ENCODE measurements around the gene ARCN1. TPM values are rescaled to one million over a fixed set of nuclear protein-coding genes. Genes with fewer than 3 reads are reported as not detected.

ARCN1 gene
- total RNA-seq, 1 experiment from 2014 or later = 136 TPM

DNA sequence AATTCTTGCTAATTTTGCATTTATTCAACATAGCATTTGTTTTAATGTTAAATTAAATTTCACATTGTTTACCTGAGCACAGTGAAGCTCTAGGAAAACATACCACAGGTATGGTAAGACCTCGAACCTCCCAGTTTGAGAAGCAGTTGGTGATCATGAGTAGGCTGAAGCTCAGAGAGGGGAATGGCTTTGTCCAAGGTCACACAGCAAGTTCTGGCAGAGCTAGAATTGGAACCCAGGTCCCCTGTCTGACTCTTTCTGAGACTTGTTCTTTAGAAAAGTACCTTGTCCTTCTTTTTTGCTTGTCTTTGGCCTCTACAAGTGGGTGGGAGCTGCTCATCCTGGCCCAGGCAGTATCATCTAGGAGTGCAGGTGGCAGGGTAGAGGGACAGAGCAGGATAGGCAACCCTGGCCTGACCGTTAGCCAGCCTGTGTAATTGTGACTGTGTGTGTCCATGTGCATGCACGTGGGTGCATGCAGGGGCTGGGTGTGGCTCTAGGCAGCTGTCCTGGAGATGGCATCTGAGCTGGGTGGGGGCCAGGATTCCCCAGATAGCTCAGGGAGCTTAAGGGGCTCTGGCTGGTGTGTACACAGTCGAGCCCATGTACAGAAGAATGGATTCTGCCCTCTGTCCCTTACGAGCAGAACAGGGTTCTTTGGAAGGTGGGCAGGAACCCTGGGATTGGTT, 56.8 kb downstream of the ARCN1 start:
- no peak for DNase-seq

DNA sequence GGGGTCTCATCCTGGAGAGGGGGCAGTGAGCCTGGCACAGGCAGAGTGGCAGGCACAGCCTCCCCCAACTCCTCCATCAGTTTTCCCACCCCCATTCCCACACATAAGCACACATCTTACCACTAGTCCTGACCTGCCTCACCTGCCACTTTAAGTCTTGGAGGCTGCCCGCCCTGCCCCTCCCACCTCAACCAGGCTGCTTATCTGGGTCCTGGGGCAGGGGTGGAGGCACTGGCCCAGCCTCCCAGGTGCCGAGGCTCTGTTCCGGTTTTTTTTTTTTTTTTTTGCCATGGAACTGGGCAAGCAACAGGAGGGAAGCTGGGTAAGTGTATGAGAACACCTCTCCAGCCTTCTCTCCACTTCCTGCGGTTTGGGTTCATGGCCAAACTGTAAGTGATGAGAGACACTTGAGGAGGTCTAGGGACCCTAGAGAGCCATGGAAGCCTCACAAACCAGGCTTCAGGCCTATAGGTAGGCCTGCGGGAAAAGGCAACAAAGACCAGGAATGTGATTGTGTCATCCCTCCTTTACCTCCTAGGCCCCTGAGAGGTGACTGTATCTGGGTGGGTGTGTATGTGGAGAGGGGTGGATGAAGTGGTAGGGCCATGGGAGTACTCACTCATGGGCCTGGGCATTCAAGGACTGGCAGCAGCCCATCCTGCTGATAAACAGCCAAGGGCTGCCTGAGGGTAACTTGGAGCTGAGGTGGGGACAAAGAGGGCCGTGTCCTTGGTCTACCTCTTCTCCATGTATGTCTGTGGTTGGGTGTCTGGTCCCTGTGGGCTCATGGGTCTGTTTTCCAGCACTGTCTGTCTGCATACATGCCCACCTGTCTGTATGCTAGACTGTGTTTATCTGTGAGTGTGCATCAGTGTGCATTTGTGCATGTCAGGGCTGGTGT, 57.8 kb downstream of the ARCN1 start:
- DNase-seq = no peak
- H3K4me3 ChIP-seq (ENCODE audit: insufficient read depth, low read depth, low read length) = no peak overlapping the region
- no peaks in the 10 kb centered on the region for H3K27me3 ChIP-seq (ENCODE audit: control insufficient read depth, insufficient read depth, low read length)
- H3K36me3 ChIP-seq (replicated peaks; ENCODE audit: control insufficient read depth, insufficient read depth, low read length) = peaks cover 9% of the 10 kb centered on the region

More for the DNA sequence above, 56.8 kb downstream of the ARCN1 start:
- Histone ChIP-seq H3K36me3 (replicated peaks; ENCODE audit: control insufficient read depth, insufficient read depth, low read length) (peaks cover 10% of the 10 kb centered on the region), H3K27me3 (ENCODE audit: control insufficient read depth, insufficient read depth, low read length) (no peaks in the 10 kb centered on the region), H3K4me3 (ENCODE audit: insufficient read depth, low read depth, low read length) (no peak overlapping the region)

DNA sequence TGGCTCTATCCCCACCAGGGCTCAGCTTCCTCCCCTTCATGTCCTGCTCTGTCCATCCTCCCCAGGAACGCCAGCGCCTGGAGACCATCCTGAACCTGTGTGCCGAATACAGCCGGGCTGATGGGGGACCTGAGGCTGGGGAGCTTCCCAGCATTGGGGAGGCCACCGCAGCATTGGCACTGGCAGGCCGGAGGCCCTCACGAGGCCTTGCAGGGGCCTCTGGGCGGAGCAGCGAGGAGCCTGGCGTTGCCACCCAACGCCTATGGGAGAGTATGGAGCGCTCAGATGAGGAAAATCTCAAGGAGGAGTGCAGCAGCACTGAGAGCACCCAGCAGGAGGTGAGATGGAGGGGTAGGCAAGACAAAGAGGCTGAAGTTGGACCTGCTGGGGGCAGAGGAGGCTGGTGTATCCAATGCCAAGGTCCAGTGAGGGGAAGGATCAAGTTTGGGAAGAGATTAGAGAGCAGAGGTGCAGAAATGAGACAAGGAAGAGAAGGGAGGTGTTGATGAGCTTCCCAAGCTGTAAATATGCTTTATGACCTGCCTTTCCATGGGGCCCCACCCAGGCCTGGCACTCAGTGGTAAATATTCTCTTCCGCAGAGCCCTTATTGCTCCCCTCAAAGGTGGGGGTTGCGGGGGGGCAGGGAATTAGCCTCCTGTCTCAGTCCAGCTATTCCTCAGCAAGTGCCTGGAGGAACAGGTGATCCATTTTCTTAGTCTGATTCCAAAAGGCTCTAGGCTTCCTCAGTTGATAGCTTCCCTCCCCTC, 59.1 kb downstream of the ARCN1 start:
- no peak for DNase-seq
- H3K4me3 ChIP-seq (ENCODE audit: insufficient read depth, low read depth, low read length) = no peak overlapping the region
- H3K36me3 ChIP-seq (replicated peaks; ENCODE audit: control insufficient read depth, insufficient read depth, low read length) = peaks cover 10% of the 10 kb centered on the region
- H3K27me3 ChIP-seq (ENCODE audit: control insufficient read depth, insufficient read depth, low read length) = no peaks in the 10 kb centered on the region

DNA sequence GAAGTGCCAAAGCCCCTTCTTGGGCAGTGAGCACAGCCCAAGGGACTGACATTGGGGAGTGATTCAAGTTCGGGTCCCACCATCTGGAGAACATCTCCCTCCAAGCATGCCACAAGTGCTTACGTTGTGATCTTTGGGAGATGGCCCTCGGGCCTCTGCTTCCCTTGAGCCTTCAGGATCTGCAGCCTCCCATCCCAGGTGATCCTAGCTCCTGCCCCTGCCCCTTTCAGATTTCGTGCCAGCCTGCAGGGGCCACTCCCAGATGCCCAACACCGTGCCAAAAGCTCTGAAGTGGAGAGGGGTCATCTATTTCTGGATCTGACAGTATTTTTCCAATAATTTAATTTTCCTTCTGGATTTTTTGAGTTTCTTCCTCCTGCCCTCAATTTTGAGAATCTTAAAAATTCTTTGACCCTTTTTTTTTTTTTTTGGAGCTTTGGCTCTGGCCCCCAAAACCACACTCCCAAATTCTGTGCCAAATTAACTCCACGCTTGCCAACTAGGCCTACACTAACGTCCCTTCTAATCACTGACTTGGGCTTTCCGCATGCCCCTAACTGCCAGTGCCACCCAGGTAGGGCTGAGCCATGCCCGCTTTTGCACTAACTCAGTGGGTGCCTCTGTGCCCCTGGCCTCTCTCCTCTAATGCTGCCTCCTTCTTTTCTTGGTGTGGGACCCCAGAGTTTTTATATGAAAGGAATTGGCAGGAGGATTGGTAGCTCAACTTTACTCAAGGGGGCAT, 60.5 kb downstream of the ARCN1 start:
- Histone ChIP-seq H3K4me3 (ENCODE audit: insufficient read depth, low read depth, low read length) (no peak overlapping the region), H3K36me3 (replicated peaks; ENCODE audit: control insufficient read depth, insufficient read depth, low read length) (peaks cover 5% of the 10 kb centered on the region), H3K27me3 (ENCODE audit: control insufficient read depth, insufficient read depth, low read length) (no peaks in the 10 kb centered on the region)
- no peak for DNase-seq

DNA sequence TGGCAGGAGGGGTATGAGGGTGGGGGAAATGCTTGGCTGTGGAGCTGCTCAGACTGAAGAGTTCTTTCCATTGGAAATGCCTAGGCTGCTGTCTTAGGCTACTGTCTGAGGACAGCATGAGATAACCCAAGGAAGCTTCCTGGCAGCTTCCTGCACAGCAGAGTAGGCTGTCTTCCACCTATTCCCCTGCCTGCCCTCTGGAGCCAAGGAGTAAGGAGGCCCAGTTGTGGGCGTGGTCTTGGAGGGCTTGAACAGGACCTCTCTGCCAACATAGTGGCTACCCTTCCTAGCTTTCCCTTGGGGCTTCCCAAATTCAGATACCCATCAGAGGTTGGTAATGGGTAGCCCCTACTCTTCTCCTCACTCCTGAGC, 61.1 kb downstream of the ARCN1 start:
- H3K36me3 ChIP-seq (replicated peaks; ENCODE audit: control insufficient read depth, insufficient read depth, low read length) = peaks cover 7% of the 10 kb centered on the region
- DNase-seq = no peak
- H3K27me3 ChIP-seq (ENCODE audit: control insufficient read depth, insufficient read depth, low read length) = no peaks in the 10 kb centered on the region
- H3K4me3 ChIP-seq (ENCODE audit: insufficient read depth, low read depth, low read length) = no peak overlapping the region

DNA sequence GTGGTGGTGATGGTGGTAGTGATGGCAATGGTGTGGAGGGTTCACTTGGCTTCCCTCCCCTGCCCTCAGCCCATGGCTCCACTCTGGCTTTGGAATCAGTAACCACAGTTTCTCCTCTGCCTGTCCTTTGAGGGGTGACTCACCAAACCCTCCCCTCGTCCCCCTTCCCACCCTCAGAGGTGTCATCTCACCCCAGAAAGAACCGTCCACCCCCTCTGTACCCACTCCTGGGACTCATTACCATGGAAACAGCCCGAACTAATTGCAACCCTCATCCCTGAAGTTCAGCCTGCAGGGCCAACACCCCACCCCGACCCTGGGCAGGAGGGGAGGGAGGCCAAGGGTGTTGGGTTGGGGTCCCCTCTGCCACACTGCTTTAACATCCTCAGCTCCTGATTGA, 61.8 kb downstream of the ARCN1 start:
- no peak for DNase-seq
- peaks cover 7% of the 10 kb centered on the region for H3K36me3 ChIP-seq (replicated peaks; ENCODE audit: control insufficient read depth, insufficient read depth, low read length)
- no peak overlapping the region for H3K4me3 ChIP-seq (ENCODE audit: insufficient read depth, low read depth, low read length)
- H3K27me3 ChIP-seq (ENCODE audit: control insufficient read depth, insufficient read depth, low read length) = no peaks in the 10 kb centered on the region

DNA sequence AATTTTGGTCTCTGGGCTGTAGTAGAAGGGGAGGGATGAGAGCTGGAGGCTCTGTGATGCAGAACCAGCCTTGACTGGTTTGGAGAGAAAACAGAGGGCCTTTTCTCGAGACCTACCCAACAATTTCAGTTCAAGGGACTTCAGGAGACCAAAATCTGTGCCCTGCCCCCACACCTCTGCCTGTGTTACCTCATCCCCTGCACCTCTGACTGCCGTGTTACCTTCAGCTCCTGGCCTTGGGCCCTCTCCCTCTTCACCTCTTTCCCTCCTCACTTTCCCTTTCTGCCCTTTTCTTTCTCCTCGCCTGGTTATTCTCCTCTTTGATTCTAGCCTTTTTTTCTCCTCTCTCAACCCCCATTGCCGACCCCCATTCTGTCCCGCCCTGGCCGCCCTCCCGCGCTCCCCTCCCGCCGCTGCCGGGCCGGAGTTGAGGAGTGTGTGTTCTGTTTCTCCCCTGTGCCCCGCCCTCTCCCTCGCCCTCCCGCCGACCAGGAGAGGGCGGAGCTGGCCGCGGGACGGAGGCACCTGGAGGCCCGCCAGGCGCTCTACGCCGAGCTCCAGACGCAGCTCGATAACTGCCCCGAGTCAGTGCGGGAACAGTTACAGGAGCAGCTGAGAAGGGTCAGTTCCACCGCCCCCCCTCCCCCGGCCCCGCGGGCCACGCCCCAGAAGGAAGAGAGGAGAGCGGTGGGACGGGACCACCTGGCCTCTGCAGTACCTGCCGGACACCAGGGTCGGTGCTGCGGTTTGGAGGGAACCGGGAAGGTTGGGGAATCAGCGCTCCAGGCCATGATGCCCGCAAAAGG, 62.4 kb downstream of the ARCN1 start:
- Histone ChIP-seq H3K4me3 (ENCODE audit: insufficient read depth, low read depth, low read length) (peak overlapping the region; percentile 58), H3K36me3 (replicated peaks; ENCODE audit: control insufficient read depth, insufficient read depth, low read length) (peaks cover 9% of the 10 kb centered on the region), H3K27me3 (ENCODE audit: control insufficient read depth, insufficient read depth, low read length) (no peaks in the 10 kb centered on the region)
- DNase-seq = peak; percentile 98

DNA sequence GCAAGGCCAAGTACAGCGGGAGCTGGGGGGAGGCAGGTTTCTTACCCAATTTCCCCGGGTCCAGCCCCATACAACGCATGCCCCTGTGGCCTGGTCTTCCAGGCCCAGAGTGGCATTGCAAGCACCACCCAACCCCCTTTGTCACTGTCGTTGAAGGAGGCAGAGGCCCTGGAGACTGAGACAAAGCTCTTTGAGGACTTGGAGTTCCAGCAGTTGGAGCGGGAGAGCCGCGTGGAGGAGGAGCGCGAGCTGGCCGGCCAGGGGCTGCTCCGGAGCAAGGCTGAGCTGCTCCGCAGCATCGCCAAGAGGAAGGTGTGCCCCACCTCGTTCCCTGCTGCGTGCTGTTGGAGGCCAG, 63.0 kb downstream of the ARCN1 start:
- Histone ChIP-seq H3K36me3 (replicated peaks; ENCODE audit: control insufficient read depth, insufficient read depth, low read length) (peaks cover 12% of the 10 kb centered on the region), H3K27me3 (ENCODE audit: control insufficient read depth, insufficient read depth, low read length) (no peaks in the 10 kb centered on the region), H3K4me3 (ENCODE audit: insufficient read depth, low read depth, low read length) (peak overlapping the region; percentile 58)
- no peak for DNase-seq

DNA sequence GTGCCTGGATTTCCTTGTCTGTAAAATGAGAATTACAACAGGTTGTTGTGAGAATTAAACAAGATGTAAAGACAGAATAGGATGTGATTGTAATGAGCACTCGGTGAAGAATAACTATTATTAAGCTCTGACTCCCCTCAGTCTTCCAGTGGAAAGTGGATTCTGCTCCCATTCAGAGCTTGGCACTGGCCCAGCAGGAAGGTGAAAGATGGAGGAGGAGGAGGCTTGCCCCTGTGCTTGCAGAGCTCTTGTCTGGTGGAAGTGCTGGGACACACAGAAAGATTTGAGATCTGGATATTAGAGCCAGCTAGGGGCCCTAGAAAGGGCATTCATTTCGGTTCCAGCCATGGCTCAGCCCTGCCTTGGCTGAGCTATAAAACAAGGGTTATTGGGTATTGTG, 63.4 kb downstream of the ARCN1 start:
- peaks cover 12% of the 10 kb centered on the region for H3K36me3 ChIP-seq (replicated peaks; ENCODE audit: control insufficient read depth, insufficient read depth, low read length)
- DNase-seq = no peak
- peak overlapping the region; percentile 58; the same call in 1 of the 2 replicates for H3K4me3 ChIP-seq (ENCODE audit: insufficient read depth, low read depth, low read length)
- no peaks in the 10 kb centered on the region for H3K27me3 ChIP-seq (ENCODE audit: control insufficient read depth, insufficient read depth, low read length)

DNA sequence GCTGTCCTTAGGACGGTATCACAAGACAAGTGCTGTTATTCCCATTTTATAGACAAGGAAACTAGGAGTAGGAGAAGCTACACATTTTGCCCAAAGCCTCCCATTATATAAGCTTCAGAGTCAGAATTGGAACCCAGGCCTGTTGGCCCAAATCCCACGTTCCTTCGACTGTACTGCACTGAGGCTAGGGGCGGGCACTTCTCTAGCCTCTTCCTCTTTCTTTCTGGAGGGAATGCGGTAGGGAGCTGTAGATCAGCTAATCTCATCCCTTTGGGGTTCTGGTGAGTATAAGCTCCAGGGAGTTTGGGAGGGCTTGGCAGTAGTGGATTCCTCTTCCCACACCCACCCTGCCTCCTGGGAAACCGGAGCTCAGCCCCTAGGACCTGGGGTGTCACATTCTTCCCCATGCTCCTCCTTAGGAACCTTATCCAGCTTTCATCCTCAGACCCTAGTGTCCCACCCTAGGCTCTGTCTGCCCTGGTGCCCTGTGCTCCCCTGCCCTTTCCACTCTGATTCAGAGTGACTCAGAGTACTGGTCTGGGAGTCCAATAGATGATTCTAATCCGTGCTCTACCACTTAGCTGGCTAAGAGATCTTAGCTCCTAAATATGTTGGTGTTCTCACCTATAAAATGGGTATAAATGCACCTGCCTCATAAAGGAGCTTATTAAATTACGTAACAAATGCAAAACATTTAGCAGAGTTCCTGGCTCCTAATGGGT, 64.5 kb downstream of the ARCN1 start:
- DNase-seq = no peak
- H3K27me3 ChIP-seq (ENCODE audit: control insufficient read depth, insufficient read depth, low read length) = no peaks in the 10 kb centered on the region
- no peak overlapping the region for H3K4me3 ChIP-seq (ENCODE audit: insufficient read depth, low read depth, low read length)
- peaks cover 15% of the 10 kb centered on the region for H3K36me3 ChIP-seq (replicated peaks; ENCODE audit: control insufficient read depth, insufficient read depth, low read length)

DNA sequence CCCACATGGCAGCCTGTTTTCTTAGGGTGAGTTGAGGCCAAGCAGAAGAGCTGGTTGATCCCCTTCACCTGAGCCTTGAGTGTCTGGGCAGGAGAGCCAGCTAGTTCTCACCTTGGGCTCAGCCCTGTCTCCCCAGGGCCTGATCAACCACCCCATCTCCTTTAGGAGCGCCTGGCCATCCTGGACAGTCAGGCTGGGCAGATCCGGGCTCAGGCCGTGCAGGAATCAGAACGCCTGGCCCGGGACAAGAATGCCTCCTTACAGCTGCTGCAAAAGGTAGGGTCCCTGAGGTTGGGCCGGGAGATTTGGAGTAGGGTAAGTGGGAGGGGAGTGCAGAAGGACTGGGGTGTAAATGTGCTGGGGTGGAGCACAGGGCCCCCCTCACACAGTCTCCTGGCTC, 66.5 kb downstream of the ARCN1 start:
- H3K27me3 ChIP-seq (ENCODE audit: control insufficient read depth, insufficient read depth, low read length) = no peaks in the 10 kb centered on the region
- DNase-seq = no peak
- peaks cover 20% of the 10 kb centered on the region for H3K36me3 ChIP-seq (replicated peaks; ENCODE audit: control insufficient read depth, insufficient read depth, low read length)
- H3K4me3 ChIP-seq (ENCODE audit: insufficient read depth, low read depth, low read length) = no peak overlapping the region

DNA sequence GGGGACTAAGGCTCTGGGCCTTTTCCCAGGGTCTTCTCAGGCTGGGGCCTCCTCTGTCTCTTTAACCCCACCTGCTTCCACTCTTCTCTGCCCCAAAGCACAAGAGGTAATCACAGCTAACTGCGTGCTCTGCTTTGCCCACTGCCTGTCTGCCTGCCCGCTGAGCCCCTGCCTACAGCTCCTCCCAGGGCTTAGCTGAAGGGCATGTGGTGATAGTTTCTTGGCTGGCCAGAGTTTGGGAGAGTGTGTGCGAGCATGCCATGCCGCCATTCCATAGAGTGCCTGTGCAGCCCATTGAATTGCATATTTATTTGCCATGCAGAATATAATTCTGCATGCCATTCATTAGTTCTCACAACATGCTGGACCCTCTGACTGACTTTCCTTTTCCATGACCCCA, 67.7 kb downstream of the ARCN1 start:
- Histone ChIP-seq H3K27me3 (ENCODE audit: control insufficient read depth, insufficient read depth, low read length) (no peaks in the 10 kb centered on the region), H3K36me3 (replicated peaks; ENCODE audit: control insufficient read depth, insufficient read depth, low read length) (peaks cover 26% of the 10 kb centered on the region), H3K4me3 (ENCODE audit: insufficient read depth, low read depth, low read length) (no peak overlapping the region)
- no peak for DNase-seq

Measured in H7 (cell line).